Sigmoid colon (tissue), 4 donors: ENCODE measurements around the gene PRKAG2.

Experiments
- CTCF ChIP-seq, 4 experiments: fragments of 450-650 bp in 3 of 4; fragments of 200-600 bp in 1 of 4; IDR thresholded peaks; one replicate each; pipeline ENCODE4 v1.5.1; 2016 to 2019; ENCODE audit warnings: antibody characterized with exemption in 4 of 4, mild to moderate bottlenecking in 3 of 4, moderate library complexity in 2 of 4
- EP300 ChIP-seq, 4 donors: sonication (generic); formaldehyde crosslinking; IDR thresholded peaks; one replicate each; pipeline ENCODE4 v1.6.1; 2017; ENCODE audit warnings: antibody characterized with exemption in 4 of 4
- POLR2A ChIP-seq, 2 donors: fragments of 450-650 bp; IDR thresholded peaks; one replicate each; pipeline ENCODE4 v1.6.1; 2016; ENCODE audit warnings: antibody characterized with exemption in 2 of 2, mild to moderate bottlenecking in 2 of 2, moderate library complexity in 2 of 2

DNA sequence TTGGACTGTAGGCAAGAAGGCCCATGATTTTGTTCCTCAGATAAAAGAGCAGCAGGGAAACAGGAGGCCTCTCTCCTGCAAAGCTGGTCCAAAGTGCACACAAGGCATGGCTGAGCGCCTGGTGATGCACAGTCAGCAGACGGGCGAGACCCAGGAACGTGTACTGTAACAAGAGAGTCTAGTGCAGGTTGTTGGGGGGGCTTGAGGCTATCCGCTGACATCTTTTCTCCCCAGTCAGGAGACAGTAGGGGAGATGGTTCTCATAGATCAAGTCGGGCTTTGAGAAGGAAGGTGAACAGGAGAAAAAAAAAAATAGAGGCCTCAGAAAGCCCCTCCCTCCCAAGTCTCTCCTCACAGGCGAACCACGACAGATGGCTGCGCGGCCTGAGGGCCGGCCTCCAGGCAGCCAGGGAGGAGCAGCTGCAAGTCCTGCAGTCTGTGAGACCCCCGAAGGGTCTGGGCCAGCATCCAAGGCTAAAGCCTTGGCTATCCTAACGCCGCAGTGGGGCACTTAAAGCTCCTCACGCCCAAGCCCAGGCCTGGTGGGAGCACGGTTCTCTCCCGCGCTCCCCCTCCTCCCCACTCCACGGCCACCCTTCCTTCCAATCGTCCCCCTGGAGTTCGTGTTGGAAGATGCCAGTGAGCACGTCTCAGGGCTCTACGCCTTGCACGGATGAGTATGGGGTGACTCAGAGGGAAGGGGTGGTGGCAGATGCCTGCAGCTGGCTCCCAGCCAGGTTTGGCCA, 68.3 kb downstream of the PRKAG2 start:
- TF ChIP-seq CTCF (IDR thresholded peaks at IDR 0.05) (no peak), POLR2A (IDR thresholded peaks at IDR 0.05) (no peak), EP300 (IDR thresholded peaks at IDR 0.05) (no peak)
